HFFc6 (cell line): ENCODE measurements around the gene ANGPTL2. TPM values are rescaled to one million over a fixed set of nuclear protein-coding genes. Genes with fewer than 3 reads are reported as not detected.

ENCODE experiments used
- DNase-seq: peaks from one replicate; pipeline ENCODE4 v3.0.0-alpha.2; 2018
- H3K27ac Mint-ChIP-seq: 2 replicates; pipeline ENCODE4 v1.8.0; 2020; ENCODE audit warnings: mild to moderate bottlenecking, mixed read lengths
- H3K27me3 Mint-ChIP-seq: 2 replicates; pipeline ENCODE4 v1.8.0; 2021; ENCODE audit warnings: mild to moderate bottlenecking, moderate library complexity, mixed read lengths; ENCODE audit not compliant: insufficient read depth
- H3K36me3 Mint-ChIP-seq: 2 replicates; pipeline ENCODE4 v1.8.0; 2021; ENCODE audit warnings: low read depth, mixed read lengths
- H3K4me1 Mint-ChIP-seq: 2 replicates; pipeline ENCODE4 v1.8.0; 2020; ENCODE audit warnings: low read depth, mixed read lengths
- H3K4me3 Mint-ChIP-seq: 2 replicates; pipeline ENCODE4 v1.8.0; 2020; ENCODE audit warnings: mild to moderate bottlenecking, moderate library complexity, mixed read lengths
- H3K9me3 Mint-ChIP-seq: 2 replicates; pipeline ENCODE4 v1.8.0; 2020; ENCODE audit warnings: mild to moderate bottlenecking, mixed read lengths
- total RNA-seq, 6 experiments: library from RNA; stranded (reverse); fragmentation: NEBNext Ultra II Directional; extraction: Animal tissue kit (Norgen Biotek cat#: 25700); gene quantifications; 2 replicates in 1 of 6; 3 replicates in 5 of 6; pipeline ENCODE4 v1.2.3, GENCODE V29; 2021
- TF ChIP-seq, protein P1 (sequence below): fragments of 200-600 bp; sonication (generic); IDR thresholded peaks from 2 replicates; pipeline ENCODE4 v1.5.0; 2021; ENCODE audit warnings: antibody characterized with exemption, mild to moderate bottlenecking

The ANGPTL2 gene
- total RNA-seq, 6 experiments from 2014 or later: 15.0 to 20.9 (median 19.4) TPM

DNA sequence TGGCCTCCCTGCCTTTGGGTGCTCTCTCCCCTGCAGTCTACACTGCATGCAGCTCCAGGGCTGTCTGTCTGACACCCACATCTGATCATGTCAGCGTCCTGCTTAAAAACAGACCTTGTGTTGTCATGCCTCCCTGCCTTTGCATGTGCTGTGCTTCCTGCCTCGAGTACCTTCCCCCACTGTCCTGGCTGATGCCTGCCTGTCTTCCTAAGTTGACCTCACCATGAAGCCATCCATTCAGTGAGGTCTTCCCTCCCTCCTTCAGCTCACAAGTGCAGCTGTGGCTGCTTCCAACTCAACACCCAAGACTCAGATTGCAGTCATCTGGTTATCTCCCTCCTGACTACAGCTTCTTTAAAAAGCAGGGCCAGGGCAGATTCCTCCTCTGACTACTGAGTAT is 5.5 kb downstream of the ANGPTL2 start:
- TF ChIP-seq, protein P1, sequence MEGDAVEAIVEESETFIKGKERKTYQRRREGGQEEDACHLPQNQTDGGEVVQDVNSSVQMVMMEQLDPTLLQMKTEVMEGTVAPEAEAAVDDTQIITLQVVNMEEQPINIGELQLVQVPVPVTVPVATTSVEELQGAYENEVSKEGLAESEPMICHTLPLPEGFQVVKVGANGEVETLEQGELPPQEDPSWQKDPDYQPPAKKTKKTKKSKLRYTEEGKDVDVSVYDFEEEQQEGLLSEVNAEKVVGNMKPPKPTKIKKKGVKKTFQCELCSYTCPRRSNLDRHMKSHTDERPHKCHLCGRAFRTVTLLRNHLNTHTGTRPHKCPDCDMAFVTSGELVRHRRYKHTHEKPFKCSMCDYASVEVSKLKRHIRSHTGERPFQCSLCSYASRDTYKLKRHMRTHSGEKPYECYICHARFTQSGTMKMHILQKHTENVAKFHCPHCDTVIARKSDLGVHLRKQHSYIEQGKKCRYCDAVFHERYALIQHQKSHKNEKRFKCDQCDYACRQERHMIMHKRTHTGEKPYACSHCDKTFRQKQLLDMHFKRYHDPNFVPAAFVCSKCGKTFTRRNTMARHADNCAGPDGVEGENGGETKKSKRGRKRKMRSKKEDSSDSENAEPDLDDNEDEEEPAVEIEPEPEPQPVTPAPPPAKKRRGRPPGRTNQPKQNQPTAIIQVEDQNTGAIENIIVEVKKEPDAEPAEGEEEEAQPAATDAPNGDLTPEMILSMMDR: no peak
- Mint-ChIP-seq H3K27ac (peak overlapping the region; percentile 14), H3K36me3 (no peaks in the 10 kb centered on the region; the same call in 1 of the 2 replicates), H3K4me1 (peaks cover 29% of the 10 kb centered on the region), H3K27me3 (no peaks in the 10 kb centered on the region), H3K4me3 (no peak overlapping the region), H3K9me3 (no peaks in the 10 kb centered on the region)
- DNase-seq: no peak

DNA sequence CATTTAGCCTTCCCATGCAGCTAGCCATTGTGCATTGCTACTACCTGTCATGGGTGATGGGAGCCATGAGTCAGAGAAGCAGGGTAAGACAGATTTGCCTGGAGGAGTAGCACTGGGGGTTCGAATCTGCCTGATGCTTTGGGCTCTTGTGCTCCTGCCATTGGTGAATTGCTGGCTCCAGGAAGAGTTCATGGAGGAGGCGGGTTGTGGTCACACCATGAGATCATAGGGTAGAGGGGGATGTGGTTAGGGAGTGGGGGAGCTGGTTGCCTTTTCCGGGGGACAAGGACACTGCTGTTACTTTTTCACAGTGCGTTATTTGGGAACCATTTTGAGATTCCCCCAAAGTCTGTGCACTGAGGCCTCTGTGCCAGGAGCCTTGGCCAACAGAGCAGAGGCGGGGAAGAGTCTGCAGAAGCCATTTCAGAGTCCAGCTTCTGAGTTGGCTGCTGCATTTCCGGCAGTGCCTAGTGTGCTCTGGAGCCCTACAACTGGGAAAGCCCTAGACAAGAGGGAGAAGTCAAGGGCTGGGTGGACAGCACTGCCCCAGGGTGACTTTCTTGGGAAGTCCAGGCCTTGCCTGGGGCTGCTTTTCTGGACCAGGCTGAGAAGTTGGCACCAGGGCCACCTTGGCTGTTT is 6.2 kb downstream of the ANGPTL2 start:
- TF ChIP-seq, protein P1: no peak
- H3K27ac Mint-ChIP-seq: no peak overlapping the region
- no peaks in the 10 kb centered on the region for H3K9me3 Mint-ChIP-seq
- H3K27me3 Mint-ChIP-seq: no peaks in the 10 kb centered on the region
- H3K4me3 Mint-ChIP-seq: no peak overlapping the region
- peaks cover 21% of the 10 kb centered on the region for H3K4me1 Mint-ChIP-seq
- no peak for DNase-seq
- H3K36me3 Mint-ChIP-seq: no peaks in the 10 kb centered on the region; the same call in 1 of the 2 replicates

DNA sequence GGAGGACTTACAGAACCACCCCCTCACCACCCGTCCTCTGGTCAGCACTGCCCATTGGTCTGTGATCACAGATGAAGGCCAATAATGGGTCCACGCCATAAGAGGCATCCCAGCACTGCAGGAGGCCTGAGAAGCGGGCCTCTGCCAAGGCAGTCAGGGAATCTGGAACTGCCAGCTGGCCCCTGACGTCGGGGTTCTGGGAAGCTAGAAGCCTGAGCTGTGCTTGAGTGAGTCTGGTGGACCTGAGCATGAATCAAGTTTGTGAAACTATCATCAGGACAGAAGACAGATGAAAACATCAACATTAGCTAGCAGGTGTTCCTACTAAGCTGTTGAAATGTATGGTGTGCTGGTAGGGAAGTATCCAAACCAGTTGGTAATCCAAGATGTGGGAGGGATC is 7.8 kb downstream of the ANGPTL2 start:
- no peaks in the 10 kb centered on the region; the same call in 1 of the 2 replicates for H3K36me3 Mint-ChIP-seq
- H3K27ac Mint-ChIP-seq: no peak overlapping the region
- DNase-seq: no peak
- H3K27me3 Mint-ChIP-seq: no peaks in the 10 kb centered on the region
- H3K9me3 Mint-ChIP-seq: no peaks in the 10 kb centered on the region
- H3K4me3 Mint-ChIP-seq: no peak overlapping the region
- TF ChIP-seq, protein P1: no peak
- H3K4me1 Mint-ChIP-seq: peaks cover 27% of the 10 kb centered on the region

DNA sequence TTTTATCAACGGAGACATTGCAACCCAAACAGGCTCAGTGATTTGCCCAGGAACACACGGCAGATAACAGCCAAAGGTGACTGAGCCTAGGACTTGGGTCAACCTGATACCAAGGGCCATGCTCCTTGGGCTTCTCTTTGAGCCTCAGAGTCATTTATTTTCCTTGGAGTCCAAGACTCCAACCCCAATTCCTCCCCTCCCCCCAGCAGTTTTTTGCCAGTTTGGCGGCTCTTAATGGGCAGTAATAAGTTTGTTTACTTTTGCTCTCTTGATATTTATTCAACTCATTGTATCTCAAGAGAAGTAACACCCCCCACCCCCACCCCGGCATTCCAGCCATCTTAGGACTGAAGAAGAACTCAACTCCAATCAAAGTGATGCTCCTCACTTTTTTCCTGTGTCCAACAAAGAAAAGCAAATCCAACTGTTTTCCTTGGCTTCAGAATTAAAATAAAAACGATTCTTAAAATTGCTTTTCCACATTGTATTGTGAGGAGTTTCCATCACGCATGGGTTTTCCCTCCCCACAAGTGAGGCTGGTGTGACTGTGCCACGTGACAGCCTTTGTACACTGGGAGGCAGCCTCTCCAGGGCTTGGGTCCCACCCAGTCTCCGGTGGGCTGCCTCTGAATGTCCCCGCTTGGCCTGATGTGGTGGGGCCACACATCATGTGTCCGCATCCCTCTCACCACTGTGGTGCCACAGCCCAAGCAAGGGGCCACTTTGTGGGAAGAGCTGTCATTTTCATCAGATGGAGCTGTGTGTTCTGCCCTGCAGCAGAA is 9.1 kb downstream of the ANGPTL2 start:
- Mint-ChIP-seq H3K4me3 (no peak overlapping the region), H3K27me3 (no peaks in the 10 kb centered on the region), H3K4me1 (peaks cover 27% of the 10 kb centered on the region), H3K9me3 (no peaks in the 10 kb centered on the region), H3K36me3 (no peaks in the 10 kb centered on the region), H3K27ac (no peak overlapping the region)
- TF ChIP-seq, protein P1: no peak
- no peak for DNase-seq

DNA sequence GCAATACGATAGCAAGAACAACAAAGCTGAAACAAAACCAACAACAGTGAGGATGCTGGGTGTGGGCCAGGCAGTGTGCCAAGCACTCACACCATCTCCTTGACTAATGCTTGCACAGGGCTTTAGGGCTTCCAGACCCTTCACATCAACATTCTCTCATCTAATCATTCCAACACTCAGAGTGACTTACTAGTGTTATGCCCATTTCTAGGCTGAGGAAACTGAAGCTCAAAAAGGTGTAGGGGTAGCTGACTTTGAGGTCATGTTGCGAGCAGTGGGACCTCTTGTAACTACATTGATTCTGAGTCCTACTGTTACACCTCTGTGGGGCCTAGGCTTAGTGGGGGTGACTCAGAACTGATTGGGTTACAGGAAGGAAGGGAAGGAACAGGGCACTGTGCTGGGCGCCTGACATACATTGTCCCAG is 9.7 kb downstream of the ANGPTL2 start:
- Mint-ChIP-seq H3K4me3 (no peak overlapping the region), H3K36me3 (no peaks in the 10 kb centered on the region), H3K4me1 (peaks cover 27% of the 10 kb centered on the region), H3K9me3 (no peaks in the 10 kb centered on the region), H3K27ac (no peak overlapping the region), H3K27me3 (no peaks in the 10 kb centered on the region)
- DNase-seq: no peak
- TF ChIP-seq, protein P1: no peak
